ENCODE data around the gene OVAAL. TPM values are rescaled to one million over a fixed set of nuclear protein-coding genes. Genes with fewer than 3 reads are reported as not detected.
A peak's percentile ranks its signal among the peaks of the same experiment; 100 is the strongest.

The OVAAL gene
- total RNA-seq, 2 experiments from 2014 or later: not detected

DNA sequence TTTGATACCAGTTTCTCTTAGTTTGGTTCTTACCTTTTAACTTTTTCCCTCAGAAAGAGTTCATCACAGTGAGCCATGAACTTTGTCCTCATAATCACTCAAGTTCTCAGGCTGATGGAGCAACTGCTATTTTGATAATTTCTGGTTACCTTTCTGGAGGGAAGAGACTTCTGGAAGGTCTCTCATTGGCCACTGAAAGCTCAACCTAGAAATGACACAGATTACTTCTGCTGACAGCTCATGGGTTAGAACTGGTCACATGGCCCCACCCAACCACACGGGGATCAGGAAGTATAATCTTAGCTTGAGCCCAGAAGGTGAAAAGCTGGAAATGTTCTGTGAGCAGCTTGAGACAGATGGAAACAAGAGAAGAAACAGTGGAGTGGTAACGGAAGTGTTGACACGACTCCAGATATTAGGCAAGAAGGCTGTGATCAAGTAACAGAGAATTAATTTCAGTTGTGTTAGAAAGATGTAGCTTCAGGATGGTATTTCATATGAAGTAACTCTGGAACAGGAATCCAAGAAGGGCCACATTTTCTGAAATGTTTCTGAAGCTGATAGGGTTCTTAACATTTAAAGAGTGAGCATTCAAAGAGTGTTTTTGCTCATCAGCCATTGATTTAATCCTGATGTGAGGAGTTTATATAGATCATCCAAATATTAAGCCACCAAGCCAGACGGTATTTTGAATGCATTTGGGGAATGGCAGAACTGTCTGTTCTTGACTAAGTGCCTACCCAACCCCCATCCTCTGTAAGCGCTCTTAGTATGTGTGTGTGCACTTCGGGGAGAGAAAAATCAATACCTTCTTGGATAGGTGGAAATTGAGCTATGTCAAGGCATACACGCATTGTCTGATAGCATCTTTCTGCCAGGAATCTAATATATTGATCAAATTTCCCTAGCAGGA lies 51.1 kb downstream of the OVAAL start:
- CTCF ChIA-PET (ENCODE audit: unreplicated experiment): no interaction called here
- H3K27ac ChIP-seq (ENCODE audit: low read depth, low read length, poor library complexity, severe bottlenecking): no peak overlapping the region

DNA sequence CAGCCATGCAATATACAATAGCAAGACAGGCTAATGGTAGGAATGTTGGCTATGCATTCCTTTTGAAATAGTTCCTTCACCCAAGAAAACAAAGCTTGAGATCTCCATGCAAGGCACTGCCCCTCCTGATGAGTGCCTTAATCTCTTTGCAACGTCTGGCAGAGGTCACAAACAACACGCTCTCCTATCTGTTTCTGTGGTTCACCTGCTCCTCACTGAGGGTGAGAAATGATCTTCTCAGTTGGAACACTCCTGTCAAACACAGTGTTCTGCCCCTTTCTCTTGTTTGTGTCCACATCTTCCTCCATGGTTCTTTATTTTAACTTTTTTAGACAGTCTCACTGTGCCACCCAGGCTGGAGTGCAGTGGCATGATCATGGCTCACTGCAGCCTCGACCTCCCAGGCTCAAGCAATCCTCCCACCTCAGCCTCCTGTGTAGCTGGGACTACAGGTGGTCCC lies 51.8 kb downstream of the OVAAL start:
- ChIA-PET CTCF (ENCODE audit: unreplicated experiment) (no interaction called here), POLR2A (interaction anchor here (1.0 to 2.8 kb wide), 2 partner anchors 11 to 22 kb away, joined by 3 to 8 read pairs; partner anchors contain the start of gene XPR1)
- no peak overlapping the region for H3K4me2 ChIP-seq (ENCODE audit: low read length)
- DNase-seq (ENCODE audit: low spot score): no peak
- TF ChIP-seq, protein P1, sequence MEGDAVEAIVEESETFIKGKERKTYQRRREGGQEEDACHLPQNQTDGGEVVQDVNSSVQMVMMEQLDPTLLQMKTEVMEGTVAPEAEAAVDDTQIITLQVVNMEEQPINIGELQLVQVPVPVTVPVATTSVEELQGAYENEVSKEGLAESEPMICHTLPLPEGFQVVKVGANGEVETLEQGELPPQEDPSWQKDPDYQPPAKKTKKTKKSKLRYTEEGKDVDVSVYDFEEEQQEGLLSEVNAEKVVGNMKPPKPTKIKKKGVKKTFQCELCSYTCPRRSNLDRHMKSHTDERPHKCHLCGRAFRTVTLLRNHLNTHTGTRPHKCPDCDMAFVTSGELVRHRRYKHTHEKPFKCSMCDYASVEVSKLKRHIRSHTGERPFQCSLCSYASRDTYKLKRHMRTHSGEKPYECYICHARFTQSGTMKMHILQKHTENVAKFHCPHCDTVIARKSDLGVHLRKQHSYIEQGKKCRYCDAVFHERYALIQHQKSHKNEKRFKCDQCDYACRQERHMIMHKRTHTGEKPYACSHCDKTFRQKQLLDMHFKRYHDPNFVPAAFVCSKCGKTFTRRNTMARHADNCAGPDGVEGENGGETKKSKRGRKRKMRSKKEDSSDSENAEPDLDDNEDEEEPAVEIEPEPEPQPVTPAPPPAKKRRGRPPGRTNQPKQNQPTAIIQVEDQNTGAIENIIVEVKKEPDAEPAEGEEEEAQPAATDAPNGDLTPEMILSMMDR (conservative IDR thresholded peaks at IDR 0.05; ENCODE audit: low read length): no peak
- no peak for TF ChIP-seq EZH2phosphoT487 (IDR thresholded peaks at IDR 0.05; ENCODE audit: borderline replicate concordance, low read depth, low read length)
- H3K9me3 ChIP-seq (ENCODE audit: low read length): no peaks in the 10 kb centered on the region
- no peaks in the 10 kb centered on the region for H3K9me2 ChIP-seq (ENCODE audit: insufficient read depth, low read length)
- no peak overlapping the region for H3K27ac ChIP-seq (ENCODE audit: low read depth, low read length, poor library complexity, severe bottlenecking)
- H4K20me1 ChIP-seq (ENCODE audit: insufficient read depth, low read length): no peaks in the 10 kb centered on the region
- BruUV-seq (replicated peaks): no TSS peak
- peak overlapping the region; percentile 94; the same call in 1 of the 2 replicates for H2AFZ ChIP-seq (ENCODE audit: low read length)
- intact Hi-C loops (cut with micrococcal nuclease; ENCODE audit: unreplicated experiment): no loop called here
- H3K4me3 ChIP-seq (ENCODE audit: low read depth, low read length, poor library complexity, severe bottlenecking): no peak overlapping the region
- no peaks in the 10 kb centered on the region for H3K36me3 ChIP-seq (ENCODE audit: insufficient read depth, low read length)
- peaks cover 10% of the 10 kb centered on the region for H3K4me1 ChIP-seq (ENCODE audit: insufficient read depth, low read length, poor library complexity, severe bottlenecking)
- no peaks in the 10 kb centered on the region for H3K79me2 ChIP-seq (ENCODE audit: insufficient read depth, low read depth, low read length)

More for the DNA sequence above, 51.1 kb downstream of the OVAAL start:
- H2AFZ ChIP-seq (ENCODE audit: low read length): peak overlapping the region; percentile 94
- intact Hi-C loops (cut with micrococcal nuclease; ENCODE audit: unreplicated experiment): no loop called here
- H3K9me2 ChIP-seq (ENCODE audit: insufficient read depth, low read length): no peaks in the 10 kb centered on the region
- H3K4me3 ChIP-seq (ENCODE audit: low read depth, low read length, poor library complexity, severe bottlenecking): no peak overlapping the region
- no peak overlapping the region for H3K4me2 ChIP-seq (ENCODE audit: low read length)
- no peaks in the 10 kb centered on the region for H4K20me1 ChIP-seq (ENCODE audit: insufficient read depth, low read length)
- H3K79me2 ChIP-seq (ENCODE audit: insufficient read depth, low read depth, low read length): no peaks in the 10 kb centered on the region
- POLR2A ChIA-PET: interaction anchor here (0.6 to 2.8 kb wide), 7 partner anchors 9 to 1410 kb away, joined by 3 to 8 read pairs (median 3); partner anchors contain the start of gene XPR1
- no TSS peak for BruUV-seq (replicated peaks)
- TF ChIP-seq EZH2phosphoT487 (IDR thresholded peaks at IDR 0.05; ENCODE audit: borderline replicate concordance, low read depth, low read length): no peak
- TF ChIP-seq, protein P1 (conservative IDR thresholded peaks at IDR 0.05; ENCODE audit: low read length): no peak
- peak; percentile 5 for DNase-seq (ENCODE audit: low spot score)
- no peaks in the 10 kb centered on the region for H3K9me3 ChIP-seq (ENCODE audit: low read length)
- H3K36me3 ChIP-seq (ENCODE audit: insufficient read depth, low read length): no peaks in the 10 kb centered on the region
- peaks cover 10% of the 10 kb centered on the region for H3K4me1 ChIP-seq (ENCODE audit: insufficient read depth, low read length, poor library complexity, severe bottlenecking)

Data from OCI-LY7 (cell line).